Hepatocyte (in vitro differentiated cells): ENCODE measurements around the gene DMWD. TPM values are rescaled to one million over a fixed set of nuclear protein-coding genes. Genes with fewer than 3 reads are reported as not detected.

Experiments used
- DNase-seq: peaks from one replicate; pipeline ENCODE4 v3.0.0-alpha.2; 2016; ENCODE audit warnings: low spot score
- H2AFZ ChIP-seq: fragments of 200-600 bp; sonication (generic); 2 replicates; pipeline ENCODE4 v1.6.0; 2016; ENCODE audit warnings: antibody characterized with exemption, mild to moderate bottlenecking
- H3K27ac ChIP-seq: fragments of 200-600 bp; sonication (generic); 2 replicates; pipeline ENCODE4 v1.5.1; 2016; ENCODE audit warnings: mild to moderate bottlenecking
- H3K27me3 ChIP-seq: fragments of 200-600 bp; sonication (generic); 2 replicates; pipeline ENCODE4 v1.6.1; 2016
- H3K36me3 ChIP-seq: fragments of 200-600 bp; sonication (generic); replicated peaks from 2 replicates; pipeline ENCODE4 v1.5.1; 2016; ENCODE audit warnings: low read depth; ENCODE audit not compliant: insufficient read depth
- H3K4me1 ChIP-seq: fragments of 200-600 bp; sonication (generic); 2 replicates; pipeline ENCODE4 v1.5.1; 2016; ENCODE audit warnings: mild to moderate bottlenecking, moderate library complexity; ENCODE audit not compliant: insufficient read depth
- H3K4me2 ChIP-seq: fragments of 200-600 bp; sonication (generic); 2 replicates; pipeline ENCODE4 v1.6.0; 2016
- H3K4me3 ChIP-seq: fragments of 200-600 bp; sonication (generic); 2 replicates; pipeline ENCODE4 v1.5.1; 2016; ENCODE audit warnings: mild to moderate bottlenecking
- H3K79me2 ChIP-seq: fragments of 200-600 bp; sonication (generic); 2 replicates; pipeline ENCODE4 v1.6.0; 2017; ENCODE audit warnings: mild to moderate bottlenecking
- H3K9me2 ChIP-seq: fragments of 200-600 bp; sonication (generic); replicated peaks from 2 replicates; pipeline ENCODE4 v1.6.0; 2017; ENCODE audit warnings: mild to moderate bottlenecking; ENCODE audit not compliant: insufficient read depth
- H3K9me3 ChIP-seq: fragments of 200-600 bp; sonication (generic); 2 replicates; pipeline ENCODE4 v1.5.1; 2016; ENCODE audit warnings: low read depth, mild to moderate bottlenecking
- H4K20me1 ChIP-seq: fragments of 200-600 bp; sonication (generic); 2 replicates; pipeline ENCODE4 v1.6.0; 2016; ENCODE audit warnings: mild to moderate bottlenecking; ENCODE audit not compliant: insufficient read depth, poor library complexity, severe bottlenecking
- EZH2 ChIP-seq: fragments of 200-600 bp; sonication (generic); IDR thresholded peaks from 2 replicates; pipeline ENCODE4 v1.6.1; 2016; ENCODE audit warnings: antibody characterized with exemption, mild to moderate bottlenecking, borderline replicate concordance
- EZH2phosphoT487 ChIP-seq: fragments of 200-600 bp; sonication (generic); IDR thresholded peaks from one replicate; pipeline ENCODE4 v1.6.1; 2018; ENCODE audit warnings: antibody characterized with exemption, mild to moderate bottlenecking, low read depth, moderate library complexity; ENCODE audit not compliant: unreplicated experiment, severe bottlenecking
- WGBS: methylation state at CpG from one replicate; pipeline ENCODE4 v1.1.6; 2016; ENCODE audit warnings: low lambda C conversion rate; ENCODE audit errors: missing lambda C conversion rate; 5-methylcytosine and 5-hydroxymethylcytosine counted together
- polyA plus RNA-seq: library from polyadenylated mRNA; unstranded; fragments of >200 nt; fragmentation: Nextera tagmentation; extraction: Ambion mirVana; gene quantifications from 2 replicates; pipeline ENCODE4 v1.2.1, GENCODE V29; 2016
- total RNA-seq: library from RNA; depleted of rRNA; stranded (reverse); fragments of >200 nt; gene quantifications from 2 replicates; pipeline ENCODE4 v1.2.3, GENCODE V29; 2014
- TF ChIP-seq, protein P1 (sequence below): fragments of 200-600 bp; sonication (generic); IDR thresholded peaks from 2 replicates; pipeline ENCODE4 v1.5.1; 2016; ENCODE audit warnings: antibody characterized with exemption, mild to moderate bottlenecking; ENCODE audit not compliant: poor library complexity

DMWD gene, protein sequence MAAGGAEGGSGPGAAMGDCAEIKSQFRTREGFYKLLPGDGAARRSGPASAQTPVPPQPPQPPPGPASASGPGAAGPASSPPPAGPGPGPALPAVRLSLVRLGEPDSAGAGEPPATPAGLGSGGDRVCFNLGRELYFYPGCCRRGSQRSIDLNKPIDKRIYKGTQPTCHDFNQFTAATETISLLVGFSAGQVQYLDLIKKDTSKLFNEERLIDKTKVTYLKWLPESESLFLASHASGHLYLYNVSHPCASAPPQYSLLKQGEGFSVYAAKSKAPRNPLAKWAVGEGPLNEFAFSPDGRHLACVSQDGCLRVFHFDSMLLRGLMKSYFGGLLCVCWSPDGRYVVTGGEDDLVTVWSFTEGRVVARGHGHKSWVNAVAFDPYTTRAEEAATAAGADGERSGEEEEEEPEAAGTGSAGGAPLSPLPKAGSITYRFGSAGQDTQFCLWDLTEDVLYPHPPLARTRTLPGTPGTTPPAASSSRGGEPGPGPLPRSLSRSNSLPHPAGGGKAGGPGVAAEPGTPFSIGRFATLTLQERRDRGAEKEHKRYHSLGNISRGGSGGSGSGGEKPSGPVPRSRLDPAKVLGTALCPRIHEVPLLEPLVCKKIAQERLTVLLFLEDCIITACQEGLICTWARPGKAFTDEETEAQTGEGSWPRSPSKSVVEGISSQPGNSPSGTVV
- total RNA-seq = 18.3 and 23.7 TPM in 2 replicates
- 70.1 and 95.8 TPM in 2 replicates for polyA plus RNA-seq

DNA sequence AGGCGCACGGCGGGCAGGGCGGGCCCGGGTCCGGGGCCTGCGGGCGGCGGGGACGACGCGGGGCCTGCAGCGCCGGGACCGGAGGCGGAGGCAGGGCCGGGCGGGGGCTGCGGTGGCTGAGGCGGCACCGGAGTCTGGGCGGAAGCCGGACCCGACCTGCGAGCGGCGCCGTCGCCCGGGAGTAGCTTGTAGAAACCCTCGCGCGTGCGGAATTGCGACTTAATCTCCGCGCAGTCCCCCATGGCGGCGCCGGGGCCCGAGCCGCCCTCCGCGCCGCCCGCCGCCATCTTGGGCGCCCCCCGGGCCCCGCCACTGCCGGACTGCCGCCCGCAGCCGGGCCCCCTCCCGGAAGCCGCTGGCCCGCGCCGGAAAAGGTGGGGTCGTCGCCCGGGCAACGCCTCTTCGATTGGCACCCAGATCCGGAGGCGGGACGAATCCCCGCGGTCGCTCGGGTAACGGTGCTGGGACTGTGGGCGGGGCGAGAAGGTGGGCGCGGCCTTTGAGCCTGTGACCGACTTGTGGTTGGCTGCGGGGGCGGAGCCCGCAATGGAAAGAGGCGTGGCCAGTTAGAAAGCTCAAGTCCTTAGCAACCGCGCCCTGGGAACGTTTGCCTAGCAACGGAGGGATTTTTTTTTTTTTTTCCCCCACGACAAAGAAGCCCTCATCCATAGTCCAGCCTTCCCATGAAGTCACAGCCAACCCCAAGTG is at the start of gene DMWD:
Gene DMWD, minus strand, starts transcription at position 376 of the 708 bp plus-strand sequence. Its CDS starts 89 bp downstream, at position 287.
- Histone ChIP-seq H3K79me2 (peaks cover 35% of the 10 kb centered on the region), H3K4me2 (peak within 1 kb of the TSS; percentile 95), H3K27me3 (no peaks in the 10 kb centered on the region), H3K9me3 (no peaks in the 10 kb centered on the region), H3K9me2 (no peaks in the 10 kb centered on the region), H4K20me1 (peaks cover 5% of the 10 kb centered on the region), H3K4me1 (no peaks in the 10 kb centered on the region), H3K36me3 (no peaks in the 10 kb centered on the region), H3K27ac (peak within 1 kb of the TSS; percentile 55), H2AFZ (peak within 1 kb of the TSS; percentile 35), H3K4me3 (peak within 1 kb of the TSS; percentile 91)
- WGBS = under 1% methylated on average over 34 of the region's 86 CpGs
- TF ChIP-seq EZH2phosphoT487 = no peak
- TF ChIP-seq, protein P1, sequence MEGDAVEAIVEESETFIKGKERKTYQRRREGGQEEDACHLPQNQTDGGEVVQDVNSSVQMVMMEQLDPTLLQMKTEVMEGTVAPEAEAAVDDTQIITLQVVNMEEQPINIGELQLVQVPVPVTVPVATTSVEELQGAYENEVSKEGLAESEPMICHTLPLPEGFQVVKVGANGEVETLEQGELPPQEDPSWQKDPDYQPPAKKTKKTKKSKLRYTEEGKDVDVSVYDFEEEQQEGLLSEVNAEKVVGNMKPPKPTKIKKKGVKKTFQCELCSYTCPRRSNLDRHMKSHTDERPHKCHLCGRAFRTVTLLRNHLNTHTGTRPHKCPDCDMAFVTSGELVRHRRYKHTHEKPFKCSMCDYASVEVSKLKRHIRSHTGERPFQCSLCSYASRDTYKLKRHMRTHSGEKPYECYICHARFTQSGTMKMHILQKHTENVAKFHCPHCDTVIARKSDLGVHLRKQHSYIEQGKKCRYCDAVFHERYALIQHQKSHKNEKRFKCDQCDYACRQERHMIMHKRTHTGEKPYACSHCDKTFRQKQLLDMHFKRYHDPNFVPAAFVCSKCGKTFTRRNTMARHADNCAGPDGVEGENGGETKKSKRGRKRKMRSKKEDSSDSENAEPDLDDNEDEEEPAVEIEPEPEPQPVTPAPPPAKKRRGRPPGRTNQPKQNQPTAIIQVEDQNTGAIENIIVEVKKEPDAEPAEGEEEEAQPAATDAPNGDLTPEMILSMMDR = no peak
- TF ChIP-seq EZH2 = no peak
- DNase-seq = peak; percentile 100

DNA sequence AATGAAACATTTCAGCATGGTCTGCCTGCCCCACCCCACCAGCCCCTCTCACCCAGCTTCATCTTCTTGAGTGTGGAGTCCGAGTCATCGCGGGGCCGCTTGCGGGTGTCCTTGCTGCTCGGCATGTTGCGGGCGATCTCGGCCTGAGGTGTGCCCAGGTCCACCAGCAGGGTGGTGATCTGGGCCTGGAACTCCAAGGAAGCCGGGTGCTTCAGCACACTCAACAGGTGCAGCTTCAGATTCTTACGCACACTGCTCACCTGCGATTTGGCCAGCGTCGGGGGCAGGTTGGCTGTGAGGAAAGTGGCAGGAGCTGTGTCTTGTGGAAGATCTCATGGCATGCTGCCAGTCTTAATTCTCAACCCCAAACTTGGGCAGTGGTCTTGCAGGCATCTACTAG is 49.6 kb upstream of the DMWD start:
- TF ChIP-seq EZH2 (no peak), EZH2phosphoT487 (no peak)
- TF ChIP-seq, protein P1 = no peak
- Histone ChIP-seq H4K20me1 (no peaks in the 10 kb centered on the region), H3K27me3 (no peaks in the 10 kb centered on the region), H3K9me2 (no peaks in the 10 kb centered on the region), H2AFZ (no peak overlapping the region), H3K4me1 (no peaks in the 10 kb centered on the region), H3K79me2 (no peaks in the 10 kb centered on the region), H3K4me2 (no peak overlapping the region), H3K9me3 (no peaks in the 10 kb centered on the region), H3K27ac (no peak overlapping the region), H3K36me3 (no peaks in the 10 kb centered on the region), H3K4me3 (no peak overlapping the region)
- 97% methylated on average over 14 of the region's 14 CpGs for WGBS
- no peak for DNase-seq

- H3K27ac ChIP-seq = no peak overlapping the region
- no peaks in the 10 kb centered on the region for H3K79me2 ChIP-seq
- H3K4me1 ChIP-seq = no peaks in the 10 kb centered on the region
- no peaks in the 10 kb centered on the region for H3K36me3 ChIP-seq
- H3K4me3 ChIP-seq = no peak overlapping the region
- H3K27me3 ChIP-seq = no peaks in the 10 kb centered on the region
- no peaks in the 10 kb centered on the region for H4K20me1 ChIP-seq
- no peak for DNase-seq
- TF ChIP-seq, protein P1 = no peak
- TF ChIP-seq EZH2 (no peak), EZH2phosphoT487 (no peak)
- no peaks in the 10 kb centered on the region for H3K9me3 ChIP-seq
- WGBS = 98% methylated on average over 7 of the region's 7 CpGs
- no peak overlapping the region for H2AFZ ChIP-seq
- H3K4me2 ChIP-seq = no peak overlapping the region
- H3K9me2 ChIP-seq = no peaks in the 10 kb centered on the region
Observed at GRCh38 chr19:45834970-45835369, 42.3 kb upstream of the DMWD start.
